Measurements from ENCODE around the gene SCUBE1.

- no peak for TF ChIP-seq POLR2A (IDR thresholded peaks at IDR 0.05)
- no peak for TF ChIP-seq CTCF (IDR thresholded peaks at IDR 0.05)
These were observed 568 bp downstream of the SCUBE1 start for GRCh38 chr22:43342347-43343261.
